ENCODE data around the gene ELL. TPM values are rescaled to one million over a fixed set of nuclear protein-coding genes. Genes with fewer than 3 reads are reported as not detected.

The ELL gene
- total RNA-seq, 1 experiment from 2014 or later = 22.9 TPM

DNA sequence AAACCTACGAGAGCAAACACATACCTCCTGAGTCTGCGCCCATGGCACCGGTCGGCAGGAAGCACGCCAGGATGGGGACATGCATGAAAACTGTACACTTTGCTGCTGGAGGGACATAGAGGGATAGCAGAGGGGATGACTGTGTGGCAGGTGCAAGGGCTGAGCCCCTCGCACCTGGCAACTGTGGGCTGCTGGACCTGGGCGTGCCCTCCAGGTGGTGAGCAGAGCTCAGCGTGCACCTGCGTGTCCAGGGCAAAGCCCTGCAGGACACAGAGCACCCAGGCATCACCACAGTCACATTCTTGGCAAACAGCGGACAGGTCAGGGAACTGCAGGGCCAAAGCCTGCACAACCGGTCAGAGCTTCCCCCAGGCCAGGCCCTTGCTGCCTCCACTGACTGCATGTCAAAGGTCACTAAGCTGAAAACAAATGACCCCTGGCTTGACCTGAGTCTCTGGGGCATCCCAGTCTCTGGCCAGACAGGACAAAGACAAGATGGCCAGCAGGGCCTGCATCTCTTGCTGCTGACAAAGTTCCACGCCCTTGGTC, 75.0 kb downstream of the ELL start:
- Histone ChIP-seq H3K36me3 (ENCODE audit: control insufficient read depth in 1 of 2, insufficient read depth in 2 of 2, low read length in 2 of 2) (peaks cover 4 to 42% of the 10 kb centered on the region in 2 experiments), H3K27me3 (ENCODE audit: insufficient read depth, low read length) (no peaks in the 10 kb centered on the region), H3K4me1 (ENCODE audit: control insufficient read depth in 1 of 2, insufficient read depth in 2 of 2, low read length in 2 of 2) (no peaks in the 10 kb centered on the region; a peak in 1 of 4 replicates), H3K79me2 (ENCODE audit: insufficient read depth, low read length) (no peaks in the 10 kb centered on the region; the same call in 1 of the 2 replicates), H3K9me2 (ENCODE audit: insufficient read depth) (no peaks in the 10 kb centered on the region), H3K9ac (ENCODE audit: low read length) (no peak overlapping the region), H3K27ac (ENCODE audit: low read depth, low read length) (no peak overlapping the region), H4K20me1 (ENCODE audit: insufficient read depth) (no peaks in the 10 kb centered on the region), H3K4me3 (replicated peaks in 1 of 2; ENCODE audit: low read depth in 1 of 2, low read length in 2 of 2) (no peak overlapping the region), H3K9me3 (ENCODE audit: control insufficient read depth in 1 of 2, insufficient read depth in 1 of 2, low read depth in 1 of 2, low read length in 2 of 2) (no peaks in the 10 kb centered on the region), H2AFZ (ENCODE audit: low read depth, low read length, poor library complexity, severe bottlenecking) (no peak overlapping the region), H3K4me2 (ENCODE audit: low read length) (no peak overlapping the region)
- BruUV-seq (replicated peaks) = no TSS peak
- RAD21 ChIA-PET (ENCODE audit: low non-redundant PET in 1 of 2, low total read pairs in 2 of 2, uncharacterized antibody in 2 of 2, unreplicated experiment in 2 of 2) = no interaction called here
- POLR2A ChIA-PET = no interaction called here
- DNase-seq (ENCODE audit: low read depth, low spot score) (no peak), ATAC-seq (no peak)
- intact Hi-C loops (cut with micrococcal nuclease) = no loop called here
- TF ChIP-seq, protein P1, sequence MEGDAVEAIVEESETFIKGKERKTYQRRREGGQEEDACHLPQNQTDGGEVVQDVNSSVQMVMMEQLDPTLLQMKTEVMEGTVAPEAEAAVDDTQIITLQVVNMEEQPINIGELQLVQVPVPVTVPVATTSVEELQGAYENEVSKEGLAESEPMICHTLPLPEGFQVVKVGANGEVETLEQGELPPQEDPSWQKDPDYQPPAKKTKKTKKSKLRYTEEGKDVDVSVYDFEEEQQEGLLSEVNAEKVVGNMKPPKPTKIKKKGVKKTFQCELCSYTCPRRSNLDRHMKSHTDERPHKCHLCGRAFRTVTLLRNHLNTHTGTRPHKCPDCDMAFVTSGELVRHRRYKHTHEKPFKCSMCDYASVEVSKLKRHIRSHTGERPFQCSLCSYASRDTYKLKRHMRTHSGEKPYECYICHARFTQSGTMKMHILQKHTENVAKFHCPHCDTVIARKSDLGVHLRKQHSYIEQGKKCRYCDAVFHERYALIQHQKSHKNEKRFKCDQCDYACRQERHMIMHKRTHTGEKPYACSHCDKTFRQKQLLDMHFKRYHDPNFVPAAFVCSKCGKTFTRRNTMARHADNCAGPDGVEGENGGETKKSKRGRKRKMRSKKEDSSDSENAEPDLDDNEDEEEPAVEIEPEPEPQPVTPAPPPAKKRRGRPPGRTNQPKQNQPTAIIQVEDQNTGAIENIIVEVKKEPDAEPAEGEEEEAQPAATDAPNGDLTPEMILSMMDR (IDR thresholded peaks at IDR 0.05 in 2 of 3, conservative IDR thresholded peaks at IDR 0.05 in 1 of 3; ENCODE audit: borderline replicate concordance in 1 of 3, insufficient read depth in 1 of 3, low read depth in 2 of 3, low read length in 2 of 3) = no peak
- no peak for TF ChIP-seq RAD21 (IDR thresholded peaks at IDR 0.05; ENCODE audit: low read depth)
- no peak for TF ChIP-seq JUND (IDR thresholded peaks at IDR 0.05)
- TF ChIP-seq, protein P2, sequence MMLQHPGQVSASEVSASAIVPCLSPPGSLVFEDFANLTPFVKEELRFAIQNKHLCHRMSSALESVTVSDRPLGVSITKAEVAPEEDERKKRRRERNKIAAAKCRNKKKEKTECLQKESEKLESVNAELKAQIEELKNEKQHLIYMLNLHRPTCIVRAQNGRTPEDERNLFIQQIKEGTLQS (IDR thresholded peaks at IDR 0.05) = no peak
- TF ChIP-seq ZFX (IDR thresholded peaks at IDR 0.05) = no peak
- no peak for TF ChIP-seq CBX3 (IDR thresholded peaks at IDR 0.05; ENCODE audit: low read depth)
- CTCF ChIA-PET = no interaction called here

- ChIA-PET POLR2A (no interaction called here), CTCF (no interaction called here), RAD21 (ENCODE audit: low non-redundant PET in 1 of 2, low total read pairs in 2 of 2, uncharacterized antibody in 2 of 2, unreplicated experiment in 2 of 2) (no interaction called here)
- ATAC-seq (no peak), DNase-seq (ENCODE audit: low read depth, low spot score) (no peak)
- Histone ChIP-seq H3K9me2 (ENCODE audit: insufficient read depth) (no peaks in the 10 kb centered on the region), H2AFZ (ENCODE audit: low read depth, low read length, poor library complexity, severe bottlenecking) (no peak overlapping the region), H3K9ac (ENCODE audit: low read length) (no peak overlapping the region), H3K4me2 (ENCODE audit: low read length) (no peak overlapping the region), H3K4me3 (replicated peaks in 1 of 2; ENCODE audit: low read depth in 1 of 2, low read length in 2 of 2) (no peak overlapping the region), H4K20me1 (ENCODE audit: insufficient read depth) (no peaks in the 10 kb centered on the region), H3K36me3 (ENCODE audit: control insufficient read depth in 1 of 2, insufficient read depth in 2 of 2, low read length in 2 of 2) (peaks cover 4 to 41% of the 10 kb centered on the region in 2 experiments), H3K27ac (ENCODE audit: low read depth, low read length) (no peak overlapping the region), H3K79me2 (ENCODE audit: insufficient read depth, low read length) (no peaks in the 10 kb centered on the region; the same call in 1 of the 2 replicates), H3K27me3 (ENCODE audit: insufficient read depth, low read length) (no peaks in the 10 kb centered on the region), H3K4me1 (ENCODE audit: control insufficient read depth in 1 of 2, insufficient read depth in 2 of 2, low read length in 2 of 2) (peaks cover 0 to under 1% of the 10 kb centered on the region in 2 experiments; a peak in 1 of 4 replicates), H3K9me3 (ENCODE audit: control insufficient read depth in 1 of 2, insufficient read depth in 1 of 2, low read depth in 1 of 2, low read length in 2 of 2) (no peaks in the 10 kb centered on the region)
- TF ChIP-seq CBX3 (IDR thresholded peaks at IDR 0.05; ENCODE audit: low read depth) (no peak), POLR2A (IDR thresholded peaks at IDR 0.05; ENCODE audit: borderline replicate concordance, extremely low read depth, insufficient read depth, insufficient read length) (no peak), JUND (IDR thresholded peaks at IDR 0.05) (no peak)
- TF ChIP-seq, protein P1 (IDR thresholded peaks at IDR 0.05 in 2 of 3, conservative IDR thresholded peaks at IDR 0.05 in 1 of 3; ENCODE audit: borderline replicate concordance in 1 of 3, insufficient read depth in 1 of 3, low read depth in 2 of 3, low read length in 2 of 3) = no peak
- intact Hi-C loops (cut with micrococcal nuclease) = no loop called here
- no TSS peak for BruUV-seq (replicated peaks)
Measured at GRCh38 chr19:18446145-18446810, 75.6 kb downstream of the ELL start.
